ENCODE data around the gene RFC1. TPM values are rescaled to one million over a fixed set of nuclear protein-coding genes. Genes with fewer than 3 reads are reported as not detected.
"Not testable (repeated sequence)": the region's sequence is repeated elsewhere in the genome, so short reads cannot be mapped to it uniquely, and the experiment has no call there.

RFC1 gene
- polyA plus RNA-seq, 3 donors = 67.3 to 77.9 (median 68.0) TPM

- no peak for DNase-seq
Observed at GRCh38 chr4:39362827-39363226, 3.3 kb downstream of the RFC1 start.

DNA sequence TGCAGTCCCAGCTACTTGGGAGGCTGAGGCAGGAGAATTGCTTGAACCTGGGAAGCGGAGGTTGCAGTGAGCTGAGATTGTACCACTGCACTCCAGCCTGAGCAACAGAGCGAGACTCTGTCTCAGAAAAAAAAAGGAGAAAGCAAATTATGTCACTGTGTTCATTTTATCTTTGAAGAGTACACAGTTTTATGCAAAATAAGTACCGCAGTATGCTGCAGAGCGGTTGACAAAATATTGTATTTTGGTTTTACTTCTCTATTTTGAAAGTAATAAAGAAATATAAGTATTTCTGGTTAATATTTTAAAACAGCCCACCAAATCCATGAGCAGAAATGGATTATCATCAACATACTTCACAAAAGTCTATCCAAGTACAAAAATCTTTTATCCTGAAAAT is 5.6 kb downstream of the RFC1 start:
- DNase-seq = not testable (repeated sequence)

GRCh38 chr4:39357002-39357401 is 9.2 kb downstream of the RFC1 start:
- DNase-seq = no peak

DNA sequence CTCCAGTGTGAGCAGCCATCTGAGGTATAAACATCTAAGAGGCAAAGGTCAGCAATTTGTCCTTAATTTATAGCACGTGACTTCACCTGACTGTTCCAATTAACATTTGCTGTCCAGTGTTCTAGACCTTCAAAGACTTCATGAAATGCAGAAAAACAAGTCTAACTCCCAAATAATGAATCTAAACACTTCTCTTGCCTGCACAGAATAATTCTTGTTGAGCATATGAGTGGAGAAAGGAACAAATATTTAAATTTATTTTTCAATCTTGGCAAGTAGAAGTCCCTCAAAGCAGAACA is 12.0 kb downstream of the RFC1 start:
- peak; percentile 40 for DNase-seq

DNA sequence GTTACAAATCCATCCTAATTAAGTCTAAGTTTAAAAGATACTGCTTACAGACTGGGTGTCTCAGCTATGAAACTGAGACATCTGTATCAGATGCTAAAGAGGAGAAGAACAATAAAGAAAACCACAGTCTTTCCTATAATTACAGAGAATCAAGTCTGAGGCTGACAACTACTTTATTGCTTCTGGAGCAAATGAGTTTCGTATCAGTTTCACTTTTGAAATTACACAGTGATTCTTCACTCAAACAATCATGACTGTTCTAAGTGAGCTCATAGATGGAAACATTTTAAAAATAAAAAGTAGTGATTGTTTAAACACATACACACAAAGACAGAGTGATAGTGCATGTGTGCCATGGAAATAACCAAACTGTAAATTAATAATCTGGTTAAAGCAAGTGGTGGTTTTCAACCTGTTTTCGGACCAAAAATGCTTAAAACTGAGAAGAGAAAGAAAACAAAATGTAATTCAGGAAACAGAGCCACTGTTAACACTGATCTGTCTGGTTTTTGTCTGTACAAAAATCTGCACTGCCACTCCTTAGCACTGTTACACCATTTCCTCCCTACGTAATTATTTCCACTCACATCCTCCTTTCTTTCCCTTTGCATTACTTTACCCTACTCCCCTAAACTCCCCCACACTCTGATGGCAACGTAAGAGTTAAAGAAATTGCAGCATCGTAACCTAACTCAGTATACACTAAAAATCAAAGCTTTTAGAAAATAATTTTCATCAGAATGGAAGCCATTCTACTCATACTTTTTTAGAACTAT is 12.5 kb downstream of the RFC1 start:
- peak; percentile 43 for DNase-seq

- DNase-seq = not testable (repeated sequence)
Observed at GRCh38 chr4:39353149-39353477, 13.0 kb downstream of the RFC1 start.

GRCh38 chr4:39349326-39349725 is 16.8 kb downstream of the RFC1 start:
- no peak for DNase-seq

DNA sequence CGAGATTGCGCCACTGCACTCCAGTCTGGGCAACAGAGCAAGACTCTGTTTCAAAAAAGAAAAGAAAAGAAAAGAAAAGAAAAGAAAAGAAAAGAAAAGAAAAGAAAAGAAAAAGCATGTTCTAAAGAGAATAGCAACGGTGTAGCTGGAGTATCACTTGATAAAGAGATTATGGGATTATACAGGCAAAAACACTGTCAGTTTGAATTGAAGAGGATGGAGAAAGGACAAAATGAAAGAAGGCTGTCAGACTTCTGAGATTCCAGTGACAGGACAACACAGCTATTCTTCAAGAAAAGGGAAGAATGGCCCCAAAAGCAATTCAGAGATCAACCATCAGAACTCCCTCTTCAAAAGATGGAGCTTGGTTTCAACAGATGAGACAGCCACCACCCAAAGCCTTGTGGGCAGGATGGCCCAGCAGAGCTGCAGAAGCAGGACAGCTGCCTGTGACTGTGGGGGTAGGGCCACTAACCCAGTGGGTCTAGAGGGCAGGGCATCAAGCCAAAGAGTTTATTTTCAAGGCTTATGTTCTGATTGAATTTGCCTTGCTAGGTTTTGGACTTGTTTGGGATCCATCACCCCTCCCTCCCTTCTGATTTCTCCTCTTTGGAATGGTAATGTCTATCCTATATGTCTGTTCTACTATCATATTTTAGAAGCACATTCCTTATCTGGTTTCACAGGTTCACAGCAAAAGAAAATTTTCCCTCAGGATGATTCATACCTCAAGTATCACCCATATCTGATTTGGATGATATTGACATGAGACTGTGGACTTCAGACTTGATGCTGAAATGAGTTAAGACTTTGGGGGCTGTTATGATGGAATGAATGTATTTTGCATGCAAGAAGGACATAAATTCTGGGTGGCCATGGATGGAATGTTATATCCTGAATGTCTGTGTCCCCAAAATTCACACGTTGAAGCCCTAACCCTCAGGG is 17.5 kb downstream of the RFC1 start:
- DNase-seq = no peak

GRCh38 chr4:39346856-39347519 is 19.2 kb downstream of the RFC1 start:
- DNase-seq = no peak

DNA sequence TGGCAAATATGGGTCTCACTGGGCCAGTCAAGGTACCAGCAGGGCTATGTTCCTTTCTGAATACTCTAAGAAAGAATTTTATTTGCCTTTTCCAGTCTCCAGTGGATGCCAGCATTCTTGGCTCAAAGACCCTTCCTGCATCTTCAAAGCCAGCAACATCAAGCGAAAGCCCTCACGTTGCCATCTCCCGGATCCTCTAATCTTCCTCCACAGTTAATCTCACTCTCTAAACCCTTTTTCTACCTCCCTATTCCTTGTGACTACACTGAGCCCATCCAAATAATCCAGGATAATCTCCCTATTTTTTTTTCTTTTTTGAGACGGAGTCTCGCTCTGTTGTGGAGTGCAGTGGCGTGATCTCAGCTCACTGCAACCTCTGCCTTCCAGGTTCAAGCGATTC is 23.4 kb downstream of the RFC1 start:
- DNase-seq = no peak

DNA sequence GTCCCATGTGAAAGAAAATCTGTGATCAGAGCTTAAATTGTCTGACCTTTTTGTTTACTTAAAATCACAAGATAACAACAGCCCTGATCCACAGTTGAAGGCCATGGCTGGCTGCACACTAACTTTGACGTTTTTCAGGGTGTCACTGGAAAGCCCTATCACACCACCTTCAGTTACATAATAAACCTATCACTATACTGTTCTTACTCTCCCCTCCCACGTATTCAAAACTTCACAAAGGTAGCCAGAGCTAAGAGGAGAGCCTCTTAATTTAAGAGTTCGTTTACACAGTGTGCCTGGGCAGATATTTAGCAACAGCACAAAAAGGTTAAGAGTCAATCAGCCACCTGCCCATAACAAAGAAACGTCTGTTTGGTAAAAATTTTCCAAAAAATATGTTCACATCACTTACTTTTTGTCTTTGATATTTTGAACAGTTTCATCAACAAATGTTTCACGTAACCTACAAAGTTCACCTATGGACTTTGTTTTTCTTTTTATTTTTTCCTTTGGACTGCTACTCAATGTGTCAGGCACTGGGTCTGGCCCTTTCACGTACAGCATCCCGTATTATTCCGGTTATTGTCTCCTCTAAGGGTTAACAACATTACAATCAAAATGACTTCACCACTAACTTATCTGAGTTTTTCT is 25.0 kb downstream of the RFC1 start:
- peak; percentile 22 for DNase-seq

DNA sequence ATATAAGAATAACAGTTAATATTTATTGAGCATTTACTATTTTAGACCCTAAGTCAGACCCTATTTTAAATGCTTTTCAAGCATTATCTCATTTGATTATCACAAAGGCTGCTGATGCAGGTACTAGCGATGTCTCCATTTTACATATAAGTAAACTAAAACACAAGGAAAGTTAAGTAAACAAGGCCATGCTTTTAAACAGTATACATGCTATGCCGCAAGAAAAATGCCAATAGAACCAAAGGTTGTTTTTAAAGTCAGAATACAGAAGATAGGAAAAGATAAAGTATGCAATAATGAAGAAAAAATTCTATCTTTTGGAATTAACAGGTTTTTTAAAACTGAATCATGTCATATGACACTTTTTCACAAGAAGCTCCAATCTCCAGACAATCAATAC is 26.2 kb downstream of the RFC1 start:
- no peak for DNase-seq

- DNase-seq = no peak
Observed at GRCh38 chr4:39337841-39338240, 28.3 kb downstream of the RFC1 start.

DNA sequence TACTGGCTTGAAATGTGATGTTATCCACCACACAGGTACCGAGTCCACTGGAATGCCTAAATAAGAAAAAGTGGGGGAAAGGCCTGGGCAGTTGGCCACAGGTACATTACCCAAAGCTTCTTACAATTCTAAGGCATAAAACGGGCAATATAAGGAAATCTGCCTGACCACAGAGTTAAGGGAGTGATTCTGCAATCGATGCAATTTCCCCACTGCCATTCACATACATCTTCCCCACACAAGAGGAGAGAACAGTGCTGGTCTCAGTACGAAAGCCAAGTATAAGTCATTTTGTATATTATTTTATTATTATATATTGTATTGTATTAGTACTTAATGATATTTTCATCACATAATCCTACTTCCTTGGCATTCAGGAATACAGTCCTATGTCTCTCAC is 30.6 kb downstream of the RFC1 start:
- no peak for DNase-seq

- no peak for DNase-seq
Observed at GRCh38 chr4:39331191-39331590, 35.0 kb downstream of the RFC1 start.

- no peak for DNase-seq
Observed at GRCh38 chr4:39330353-39330752, 35.8 kb downstream of the RFC1 start.

- DNase-seq = no peak
Observed at GRCh38 chr4:39326468-39326977, 39.6 kb downstream of the RFC1 start.

- DNase-seq = no peak
Observed at GRCh38 chr4:39324897-39325613, 41.1 kb downstream of the RFC1 start.

GRCh38 chr4:39324446-39324845 is 41.7 kb downstream of the RFC1 start:
- DNase-seq = no peak

DNA sequence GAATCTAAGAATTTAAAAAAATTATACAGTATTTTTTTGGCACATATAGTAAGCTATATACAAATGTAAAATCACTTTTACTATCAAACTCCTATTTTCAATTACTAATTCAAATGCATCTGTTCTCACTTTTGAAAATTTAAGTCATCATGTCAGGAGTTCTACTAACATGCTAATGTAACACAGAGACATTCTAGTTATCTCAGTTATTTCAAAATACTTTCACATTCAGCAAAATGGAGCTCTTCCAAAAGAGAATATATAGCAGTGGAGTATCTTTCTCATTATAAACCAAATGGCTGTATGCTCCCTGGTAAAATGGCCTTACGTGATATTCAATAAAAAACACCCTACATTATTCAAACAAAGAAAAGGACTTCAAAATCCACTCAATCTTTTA is 42.3 kb downstream of the RFC1 start:
- DNase-seq = no peak

- no peak for DNase-seq
Observed at GRCh38 chr4:39320381-39321115, 45.6 kb downstream of the RFC1 start.
